HUES48 (cell line): Measurements from ENCODE around the gene SARS1.

Source experiments
- H3K27ac ChIP-seq: one replicate; pipeline ENCODE4 v1.7.0; 2013; ENCODE audit warnings: low read depth, low read length, inconsistent platforms
- H3K27me3 ChIP-seq: 2 replicates; pipeline ENCODE4 v1.6.1; 2013; ENCODE audit warnings: mild to moderate bottlenecking, low read length; ENCODE audit not compliant: control insufficient read depth, insufficient read depth
- H3K36me3 ChIP-seq: 2 replicates; pipeline ENCODE4 v1.6.1; 2013; ENCODE audit warnings: low read length; ENCODE audit not compliant: control insufficient read depth, insufficient read depth
- H3K4me1 ChIP-seq: 2 replicates; pipeline ENCODE4 v1.6.1; 2013; ENCODE audit warnings: mild to moderate bottlenecking, low read length; ENCODE audit not compliant: control insufficient read depth, insufficient read depth
- H3K4me3 ChIP-seq: 2 replicates; pipeline ENCODE4 v1.5.1; 2013; ENCODE audit warnings: mild to moderate bottlenecking, low read depth, low read length
- H3K9ac ChIP-seq: 2 replicates; pipeline ENCODE4 v1.6.1; 2013; ENCODE audit warnings: mild to moderate bottlenecking, low read depth, low read length, moderate library complexity
- H3K9me3 ChIP-seq: 2 replicates; pipeline ENCODE4 v1.6.1; 2013; ENCODE audit warnings: low read length; ENCODE audit not compliant: control insufficient read depth, insufficient read depth

SARS1 gene

DNA sequence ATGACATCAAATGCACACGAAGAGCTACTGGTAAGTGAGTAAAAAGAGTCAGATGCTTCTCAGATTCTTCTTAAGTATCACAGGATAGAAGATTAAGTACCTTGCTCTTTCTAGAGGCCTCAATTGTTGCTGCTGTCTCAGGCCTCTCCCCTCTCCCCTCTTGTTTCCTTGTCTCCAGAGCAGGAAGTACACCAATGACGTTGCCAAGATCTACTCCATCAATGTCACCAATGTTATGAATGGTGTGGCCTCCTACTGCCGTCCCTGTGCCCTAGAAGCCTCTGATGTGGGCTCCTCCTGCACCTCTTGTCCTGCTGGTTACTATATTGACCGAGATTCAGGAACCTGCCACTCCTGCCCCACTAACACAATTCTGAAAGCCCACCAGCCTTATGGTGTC lies 21.3 kb upstream of the SARS1 start:
- Histone ChIP-seq H3K4me1 (no peaks in the 10 kb centered on the region), H3K27me3 (no peaks in the 10 kb centered on the region), H3K27ac (no peak overlapping the region), H3K36me3 (no peaks in the 10 kb centered on the region), H3K9me3 (no peaks in the 10 kb centered on the region), H3K9ac (no peak overlapping the region), H3K4me3 (no peak overlapping the region)

DNA sequence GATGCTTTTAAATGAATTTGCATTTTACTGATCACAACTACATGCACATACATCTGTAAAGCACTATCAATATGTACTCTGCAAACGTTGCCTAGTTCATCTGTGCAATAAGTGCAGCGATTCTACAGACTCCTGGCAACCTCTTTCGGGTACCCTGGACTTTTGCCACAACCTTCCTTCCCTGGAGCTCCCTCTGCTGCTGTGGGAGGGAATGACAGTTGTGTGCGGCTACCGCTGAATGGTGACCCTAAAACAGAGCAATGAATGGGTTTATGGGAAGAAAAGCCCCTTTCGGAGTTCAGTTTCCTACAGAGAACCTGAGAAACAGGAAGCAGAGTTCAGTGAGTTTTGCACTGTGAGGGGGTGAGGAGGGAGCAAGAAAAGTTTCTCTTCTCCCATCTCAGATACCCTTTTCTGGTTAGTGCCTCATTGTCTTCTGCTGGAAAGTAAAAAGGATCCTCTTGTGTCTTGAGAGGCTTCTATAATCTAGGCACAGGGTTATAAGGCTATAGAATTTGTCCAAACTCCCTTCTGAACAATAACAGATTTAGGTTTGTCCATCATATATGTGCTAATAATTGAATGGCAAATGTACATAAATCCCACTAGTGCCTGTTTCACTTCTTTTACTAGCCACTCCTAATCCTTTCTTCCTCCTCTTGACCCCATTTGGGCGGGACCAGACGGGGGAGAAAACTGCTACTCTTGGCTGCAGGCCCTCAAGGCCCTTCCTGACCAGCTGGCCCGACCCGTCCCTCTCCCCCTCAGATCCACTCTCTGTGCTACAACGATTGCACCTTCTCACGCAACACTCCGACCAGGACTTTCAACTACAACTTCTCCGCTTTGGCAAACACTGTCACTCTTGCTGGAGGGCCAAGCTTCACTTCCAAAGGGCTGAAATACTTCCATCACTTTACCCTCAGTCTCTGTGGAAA lies 19.8 kb upstream of the SARS1 start:
- Histone ChIP-seq H3K27me3 (no peaks in the 10 kb centered on the region), H3K27ac (no peak overlapping the region), H3K4me1 (no peaks in the 10 kb centered on the region), H3K9ac (no peak overlapping the region), H3K4me3 (no peak overlapping the region), H3K36me3 (no peaks in the 10 kb centered on the region), H3K9me3 (no peaks in the 10 kb centered on the region)

GRCh38 chr1:109197158-109198042 lies 16.3 kb upstream of the SARS1 start:
- H3K36me3 ChIP-seq = no peaks in the 10 kb centered on the region
- H3K9me3 ChIP-seq = no peaks in the 10 kb centered on the region
- no peak overlapping the region for H3K9ac ChIP-seq
- H3K27me3 ChIP-seq = no peaks in the 10 kb centered on the region
- H3K4me3 ChIP-seq = no peak overlapping the region
- no peaks in the 10 kb centered on the region for H3K4me1 ChIP-seq
- no peak overlapping the region for H3K27ac ChIP-seq

DNA sequence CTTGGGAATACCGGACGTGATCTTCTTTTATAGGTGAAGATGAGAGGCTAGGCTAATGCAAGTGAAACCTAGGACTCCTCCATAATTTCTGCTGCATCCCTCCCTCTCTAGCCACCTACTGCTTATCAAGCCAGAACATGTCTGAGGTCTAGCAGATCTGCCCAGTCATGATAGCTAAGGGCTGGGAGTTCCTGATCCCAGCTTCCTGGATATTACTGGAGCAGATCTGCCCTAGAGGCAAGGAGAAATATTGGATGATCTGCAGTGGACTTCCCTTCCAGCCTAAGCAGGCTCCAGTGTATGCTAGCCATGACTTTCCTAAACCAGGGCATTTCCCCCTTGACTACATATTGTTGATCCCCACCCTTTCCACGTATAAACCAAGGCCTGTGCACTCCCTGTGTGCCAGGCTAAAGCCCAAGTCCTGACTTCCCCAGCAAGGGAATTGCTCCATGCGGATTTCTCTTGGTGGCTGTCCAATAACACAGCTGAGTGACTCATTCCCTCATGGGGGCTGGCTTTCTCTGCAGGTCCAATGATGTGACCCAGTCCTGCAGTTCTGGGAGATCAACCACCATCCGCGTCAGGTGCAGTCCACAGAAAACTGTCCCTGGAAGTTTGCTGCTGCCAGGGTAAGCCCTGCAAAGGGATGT lies 15.5 kb upstream of the SARS1 start:
- no peaks in the 10 kb centered on the region for H3K9me3 ChIP-seq
- no peaks in the 10 kb centered on the region for H3K4me1 ChIP-seq
- no peak overlapping the region for H3K9ac ChIP-seq
- H3K36me3 ChIP-seq = no peaks in the 10 kb centered on the region
- no peaks in the 10 kb centered on the region for H3K27me3 ChIP-seq
- no peak overlapping the region for H3K4me3 ChIP-seq
- H3K27ac ChIP-seq = no peak overlapping the region

DNA sequence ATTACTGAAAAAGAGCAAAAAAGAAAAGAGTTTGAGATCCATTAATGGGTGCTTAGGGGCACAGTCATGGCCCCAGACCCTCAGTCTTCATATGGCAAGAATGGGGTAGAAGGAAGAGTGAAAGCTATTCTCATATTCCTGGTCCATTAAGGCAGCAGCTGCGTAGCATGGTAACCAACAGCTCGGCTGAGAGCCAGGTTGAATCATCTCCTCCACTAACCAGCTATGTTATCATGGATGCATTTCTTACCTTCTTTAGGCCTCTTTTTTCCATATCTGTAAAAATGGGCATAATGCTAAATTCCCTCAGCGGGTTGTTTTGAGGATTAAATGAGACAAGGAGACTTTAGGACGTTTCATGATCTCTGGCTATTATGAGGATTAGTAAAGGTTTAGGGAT lies 15.0 kb upstream of the SARS1 start:
- no peak overlapping the region for H3K27ac ChIP-seq
- H3K27me3 ChIP-seq = no peaks in the 10 kb centered on the region
- no peaks in the 10 kb centered on the region for H3K36me3 ChIP-seq

DNA sequence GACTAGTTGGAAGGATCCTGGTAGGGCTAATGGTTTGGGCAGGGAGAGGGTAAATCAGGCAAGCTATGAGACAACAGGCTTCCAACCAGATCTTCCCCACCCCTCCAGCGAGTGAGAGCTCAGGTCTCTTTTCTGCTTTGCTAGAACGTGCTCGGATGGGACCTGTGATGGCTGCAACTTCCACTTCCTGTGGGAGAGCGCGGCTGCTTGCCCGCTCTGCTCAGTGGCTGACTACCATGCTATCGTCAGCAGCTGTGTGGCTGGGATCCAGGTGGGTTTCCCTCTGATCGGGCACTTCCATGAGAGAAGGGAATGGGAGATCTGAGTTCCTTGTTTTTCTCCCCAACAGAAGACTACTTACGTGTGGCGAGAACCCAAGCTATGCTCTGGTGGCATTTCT lies 14.0 kb upstream of the SARS1 start:
- Histone ChIP-seq H3K9ac (no peak overlapping the region), H3K27me3 (no peaks in the 10 kb centered on the region), H3K4me1 (no peaks in the 10 kb centered on the region)

More for the DNA sequence above, 15.0 kb upstream of the SARS1 start:
- Histone ChIP-seq H3K9me3 (no peaks in the 10 kb centered on the region), H3K4me1 (no peaks in the 10 kb centered on the region), H3K4me3 (no peak overlapping the region), H3K9ac (no peak overlapping the region)

DNA sequence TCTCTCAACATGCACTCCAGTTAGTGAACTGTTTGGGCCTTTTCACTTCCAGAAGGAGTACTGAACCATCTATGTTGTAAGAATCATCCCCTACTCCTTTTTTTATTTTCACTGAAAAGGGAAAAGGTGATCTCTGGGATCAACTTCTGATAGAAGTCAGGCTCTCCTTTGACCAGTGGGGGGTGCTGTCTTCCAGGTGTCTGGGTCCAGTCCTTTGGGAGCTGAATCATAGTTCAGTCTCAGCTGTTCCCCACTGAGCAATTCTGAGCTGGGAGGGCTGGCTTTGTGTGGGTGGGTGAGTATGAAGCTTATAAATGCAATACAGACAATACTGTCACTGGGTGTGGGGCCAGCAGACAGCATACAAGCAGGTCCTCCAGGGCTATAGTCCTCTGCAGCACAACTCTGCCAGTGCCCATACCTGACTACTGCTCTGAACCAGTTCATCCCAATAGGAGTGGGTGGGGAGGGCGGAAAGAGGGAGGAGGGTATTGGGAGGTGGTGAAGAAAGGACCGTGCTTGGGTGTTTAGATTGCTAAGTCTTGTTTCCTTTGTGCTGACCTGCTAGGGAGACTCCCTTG lies 12.5 kb upstream of the SARS1 start:
- Histone ChIP-seq H3K36me3 (no peaks in the 10 kb centered on the region), H3K9me3 (no peaks in the 10 kb centered on the region), H3K27ac (no peak overlapping the region), H3K9ac (no peak overlapping the region), H3K27me3 (no peaks in the 10 kb centered on the region), H3K4me1 (no peaks in the 10 kb centered on the region), H3K4me3 (no peak overlapping the region)

More for the DNA sequence above, 14.0 kb upstream of the SARS1 start:
- Histone ChIP-seq H3K4me3 (no peak overlapping the region), H3K36me3 (no peaks in the 10 kb centered on the region), H3K9me3 (no peaks in the 10 kb centered on the region), H3K27ac (no peak overlapping the region)

GRCh38 chr1:109204484-109204883 lies 9.2 kb upstream of the SARS1 start:
- H3K36me3 ChIP-seq = no peaks in the 10 kb centered on the region

GRCh38 chr1:109206339-109206738 lies 7.4 kb upstream of the SARS1 start:
- no peaks in the 10 kb centered on the region for H3K36me3 ChIP-seq
- H3K4me1 ChIP-seq = no peaks in the 10 kb centered on the region
- H3K27me3 ChIP-seq = no peaks in the 10 kb centered on the region
- H3K9ac ChIP-seq = no peak overlapping the region
- no peaks in the 10 kb centered on the region for H3K9me3 ChIP-seq
- H3K27ac ChIP-seq = no peak overlapping the region
- no peak overlapping the region for H3K4me3 ChIP-seq

More at GRCh38 chr1:109204484-109204883, 9.2 kb upstream of the SARS1 start:
- no peak overlapping the region for H3K9ac ChIP-seq
- no peaks in the 10 kb centered on the region for H3K4me1 ChIP-seq
- H3K27me3 ChIP-seq = no peaks in the 10 kb centered on the region
- H3K27ac ChIP-seq = no peak overlapping the region
- no peaks in the 10 kb centered on the region for H3K9me3 ChIP-seq
- no peak overlapping the region for H3K4me3 ChIP-seq

DNA sequence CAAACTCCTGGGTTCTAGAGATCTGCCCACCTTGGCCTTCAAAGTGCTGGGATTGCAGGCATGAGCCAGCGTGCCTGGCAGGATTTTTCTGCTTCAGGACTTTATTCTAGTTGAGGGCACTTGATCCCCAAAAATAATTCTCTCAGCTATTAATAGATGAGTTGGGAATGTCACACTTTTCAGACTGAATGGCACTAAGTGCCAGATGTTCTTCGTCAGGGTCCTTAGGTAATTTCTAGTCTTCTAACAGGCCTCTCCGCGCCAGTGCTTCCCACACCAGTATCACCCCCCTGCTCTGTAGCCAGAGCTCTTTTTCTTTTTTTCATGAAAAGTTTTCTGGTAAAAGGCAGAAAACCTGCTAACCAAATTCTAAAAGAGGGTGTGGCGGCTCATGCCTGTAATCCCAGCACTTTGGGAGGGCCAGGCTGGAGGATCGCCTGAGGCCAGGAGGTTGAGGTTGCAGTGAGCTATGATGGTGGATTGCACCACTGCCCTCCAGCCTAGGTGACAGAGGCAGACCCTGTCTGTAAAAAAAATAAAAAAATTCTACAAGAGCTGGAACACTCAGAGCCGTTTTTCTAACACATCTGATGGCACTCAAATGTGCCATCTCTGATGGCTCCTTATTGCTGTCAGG lies 6.1 kb upstream of the SARS1 start:
- Histone ChIP-seq H3K4me1 (no peaks in the 10 kb centered on the region), H3K27me3 (no peaks in the 10 kb centered on the region), H3K9me3 (no peaks in the 10 kb centered on the region), H3K27ac (no peak overlapping the region), H3K4me3 (no peak overlapping the region), H3K9ac (no peak overlapping the region), H3K36me3 (no peaks in the 10 kb centered on the region)
